Measurements from ENCODE around the gene SNX11. TPM values are rescaled to one million over a fixed set of nuclear protein-coding genes. Genes with fewer than 3 reads are reported as not detected.

Gene SNX11
- total RNA-seq, 2 donors from 2014 or later: 82.2 to 164 TPM

DNA sequence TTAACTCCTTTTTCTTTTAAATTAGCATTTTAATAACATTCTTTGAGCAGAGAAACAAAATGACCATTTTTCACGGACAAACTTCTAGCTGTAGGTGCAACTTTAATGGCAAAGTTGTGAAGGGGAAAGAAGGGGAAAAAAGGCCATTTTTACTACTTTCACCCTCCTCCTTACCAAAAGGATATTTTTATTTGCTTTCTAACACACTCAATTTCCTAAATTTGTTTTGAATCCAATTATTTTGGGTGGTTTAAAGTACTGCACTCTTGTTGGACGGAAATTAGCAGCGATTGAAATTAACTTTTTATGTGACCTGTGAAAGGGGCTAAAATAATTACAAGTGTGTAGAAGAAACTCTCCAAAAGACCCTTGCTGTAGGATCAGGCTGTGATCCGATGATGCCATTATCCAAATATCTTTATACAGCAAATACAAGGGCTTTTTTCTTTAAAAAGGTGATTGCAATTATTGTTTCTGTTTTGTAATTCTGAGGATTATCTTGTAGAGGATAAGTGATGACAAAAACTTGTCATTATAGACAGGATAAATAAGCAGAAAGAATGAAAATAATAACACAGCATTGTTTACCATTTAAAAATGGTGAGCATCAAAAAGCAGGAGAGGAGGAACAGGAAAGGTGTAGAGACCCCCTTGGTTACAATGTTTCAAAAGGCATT lies 42.4 kb downstream of the SNX11 start:
- ATAC-seq (no peak), DNase-seq (ENCODE audit: low spot score) (no peak)
- Mint-ChIP-seq H3K27ac (no peak overlapping the region), H3K4me3 (no peak overlapping the region), H3K36me3 (no peaks in the 10 kb centered on the region), H3K9me3 (no peaks in the 10 kb centered on the region), H3K27me3 (no peaks in the 10 kb centered on the region), H3K4me1 (ENCODE audit: low read depth in 2 of 2) (no peaks in the 10 kb centered on the region)

GRCh38 chr17:48150597-48151001 lies 43.0 kb downstream of the SNX11 start:
- H3K4me3 Mint-ChIP-seq: no peak overlapping the region
- ATAC-seq: no peak

DNA sequence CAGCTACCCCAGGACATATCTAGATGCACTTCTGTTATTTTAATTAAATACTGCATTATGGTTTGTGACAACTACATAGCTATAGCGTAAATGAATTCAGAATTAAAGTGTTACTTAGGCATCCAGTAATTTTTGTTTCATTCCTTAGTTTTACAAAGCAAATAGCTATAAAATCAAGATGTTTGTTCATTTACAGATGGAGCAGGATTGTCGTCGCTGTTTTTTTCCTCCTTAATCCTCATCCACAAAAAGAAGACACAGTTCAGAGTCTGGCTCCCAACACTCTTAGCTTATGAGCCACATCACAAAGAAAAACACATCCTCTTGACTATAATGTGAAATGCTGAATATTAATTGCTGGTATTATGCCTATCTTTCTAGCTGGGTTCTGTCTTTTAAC lies 43.7 kb downstream of the SNX11 start:
- Mint-ChIP-seq H3K9me3 (no peaks in the 10 kb centered on the region), H3K4me1 (ENCODE audit: low read depth in 2 of 2) (no peaks in the 10 kb centered on the region), H3K27me3 (no peaks in the 10 kb centered on the region), H3K4me3 (no peak overlapping the region), H3K27ac (no peak overlapping the region), H3K36me3 (no peaks in the 10 kb centered on the region)
- DNase-seq (ENCODE audit: low spot score): no peak
- no peak for ATAC-seq

More at GRCh38 chr17:48150597-48151001, 43.0 kb downstream of the SNX11 start:
- Mint-ChIP-seq H3K27ac (no peak overlapping the region), H3K9me3 (no peaks in the 10 kb centered on the region), H3K36me3 (no peaks in the 10 kb centered on the region), H3K4me1 (ENCODE audit: low read depth in 2 of 2) (no peaks in the 10 kb centered on the region), H3K27me3 (no peaks in the 10 kb centered on the region)
- DNase-seq (ENCODE audit: low spot score): no peak

GRCh38 chr17:48152289-48152688 lies 44.7 kb downstream of the SNX11 start:
- H3K9me3 Mint-ChIP-seq: no peaks in the 10 kb centered on the region

DNA sequence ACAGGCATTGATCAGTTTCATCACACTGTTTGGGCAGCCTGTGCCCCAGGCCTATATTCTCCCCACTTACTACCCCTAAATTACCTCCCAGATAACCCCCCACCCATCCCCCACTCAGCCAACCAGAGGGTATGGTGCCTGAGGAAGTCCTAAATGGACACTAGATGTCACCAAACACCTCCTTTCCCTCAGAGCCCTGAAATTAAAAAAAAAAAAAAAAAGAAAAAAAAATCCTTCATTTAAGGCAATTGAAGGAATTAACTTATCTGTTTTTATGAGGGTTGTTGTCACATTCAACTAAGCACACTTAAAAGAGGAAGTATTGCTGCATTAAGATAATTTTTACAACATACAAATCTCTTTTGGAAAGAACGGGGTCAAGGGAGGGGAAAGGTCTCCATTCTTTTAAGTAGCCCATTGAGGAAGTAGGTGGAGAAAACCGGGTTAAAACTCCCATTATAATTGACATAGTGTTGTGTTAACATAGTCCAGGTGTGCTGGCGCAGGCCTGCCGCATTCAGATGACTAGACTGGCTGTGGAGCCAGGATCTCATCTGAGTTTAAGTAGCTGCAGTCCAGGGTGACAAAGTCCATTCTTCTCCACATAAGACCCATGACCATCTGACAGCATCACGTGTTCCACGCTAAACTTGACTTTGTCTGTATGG lies 46.3 kb downstream of the SNX11 start:
- Mint-ChIP-seq H3K9me3 (no peaks in the 10 kb centered on the region), H3K4me1 (ENCODE audit: low read depth in 2 of 2) (no peaks in the 10 kb centered on the region), H3K27me3 (no peaks in the 10 kb centered on the region), H3K36me3 (no peaks in the 10 kb centered on the region), H3K27ac (no peak overlapping the region), H3K4me3 (no peak overlapping the region)
- ATAC-seq (no peak), DNase-seq (ENCODE audit: low spot score) (no peak)

More at GRCh38 chr17:48152289-48152688, 44.7 kb downstream of the SNX11 start:
- no peaks in the 10 kb centered on the region for H3K36me3 Mint-ChIP-seq
- no peak for ATAC-seq
- H3K4me1 Mint-ChIP-seq (ENCODE audit: low read depth in 2 of 2): no peaks in the 10 kb centered on the region
- no peak overlapping the region for H3K27ac Mint-ChIP-seq
- DNase-seq (ENCODE audit: low spot score): no peak
- H3K4me3 Mint-ChIP-seq: no peak overlapping the region
- H3K27me3 Mint-ChIP-seq: no peaks in the 10 kb centered on the region

- Mint-ChIP-seq H3K4me3 (no peak overlapping the region), H3K4me1 (ENCODE audit: low read depth in 2 of 2) (no peaks in the 10 kb centered on the region), H3K36me3 (no peaks in the 10 kb centered on the region), H3K27ac (no peak overlapping the region), H3K9me3 (no peaks in the 10 kb centered on the region), H3K27me3 (no peaks in the 10 kb centered on the region)
- ATAC-seq (no peak), DNase-seq (ENCODE audit: low spot score) (no peak)
These were observed 48.5 kb downstream of the SNX11 start for GRCh38 chr17:48155889-48156611.

DNA sequence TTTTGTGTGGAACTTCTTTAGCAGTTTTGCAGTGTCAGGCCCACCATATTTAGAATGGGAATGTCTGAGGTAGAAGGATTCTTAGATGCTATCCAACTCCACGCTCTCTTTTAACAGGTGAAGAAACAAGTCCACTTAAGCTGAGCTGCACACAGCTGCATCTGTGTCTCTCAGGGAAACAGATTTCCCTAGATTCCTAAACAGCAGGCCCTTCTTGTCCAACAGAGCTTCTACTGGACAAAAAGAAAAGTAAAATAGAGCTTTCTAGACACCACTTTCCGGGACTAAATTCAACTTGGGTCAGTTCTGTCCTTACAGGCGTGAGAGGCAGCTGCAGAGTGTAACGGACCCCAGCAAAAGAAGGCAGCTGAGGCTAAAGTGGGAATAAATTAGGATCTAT lies 51.7 kb downstream of the SNX11 start:
- no peaks in the 10 kb centered on the region for H3K9me3 Mint-ChIP-seq
- no peak for DNase-seq (ENCODE audit: low spot score)
- no peaks in the 10 kb centered on the region for H3K27me3 Mint-ChIP-seq
- H3K27ac Mint-ChIP-seq: no peak overlapping the region
- ATAC-seq: no peak
- peaks cover 10 to 12% of the 10 kb centered on the region in 2 donors for H3K4me1 Mint-ChIP-seq (ENCODE audit: low read depth in 2 of 2)
- no peaks in the 10 kb centered on the region for H3K36me3 Mint-ChIP-seq
- no peak overlapping the region for H3K4me3 Mint-ChIP-seq

- ATAC-seq: no peak
These were observed 52.9 kb downstream of the SNX11 start for GRCh38 chr17:48160177-48161081.

DNA sequence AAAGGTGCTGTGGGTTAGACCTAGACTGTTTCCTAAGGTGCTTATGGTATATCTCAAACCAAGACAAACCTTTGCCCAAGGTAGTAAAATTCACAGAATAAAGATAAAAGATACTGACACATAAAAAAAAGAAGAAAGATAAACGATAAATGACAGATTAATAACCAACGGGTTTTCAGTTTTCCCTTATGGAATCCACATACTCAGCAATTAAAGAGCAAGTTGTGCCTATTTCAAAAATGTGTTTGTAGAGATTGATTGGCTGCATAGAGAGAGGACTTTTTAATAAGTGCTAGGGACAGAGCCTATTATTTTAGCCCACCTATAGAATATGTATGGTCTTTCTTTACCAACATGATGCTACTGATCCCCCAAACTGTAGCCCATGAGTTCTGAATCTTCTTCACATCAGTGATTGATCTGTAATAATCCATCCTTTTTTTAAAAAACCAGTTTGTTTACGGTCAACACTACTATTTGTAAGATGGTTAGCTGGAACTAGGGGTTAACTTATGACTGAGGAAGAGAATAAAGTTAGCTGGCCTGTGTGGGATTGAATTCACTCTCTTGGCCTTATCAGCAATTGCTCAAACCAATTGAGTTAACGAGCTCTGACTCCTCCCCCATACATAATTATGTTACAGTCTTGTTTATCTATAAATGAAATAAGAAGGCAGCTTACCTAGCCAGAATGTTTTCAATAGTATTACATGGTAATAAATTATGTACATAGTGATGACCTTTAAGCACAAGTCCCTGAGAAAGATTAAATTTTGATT lies 53.8 kb downstream of the SNX11 start:
- Mint-ChIP-seq H3K36me3 (no peaks in the 10 kb centered on the region), H3K27me3 (no peaks in the 10 kb centered on the region), H3K9me3 (no peaks in the 10 kb centered on the region), H3K4me1 (ENCODE audit: low read depth in 2 of 2) (peaks cover 10 to 16% of the 10 kb centered on the region in 2 donors), H3K27ac (no peak overlapping the region), H3K4me3 (no peak overlapping the region)
- DNase-seq (ENCODE audit: low spot score): no peak
- no peak for ATAC-seq

More at GRCh38 chr17:48160177-48161081, 52.9 kb downstream of the SNX11 start:
- Mint-ChIP-seq H3K36me3 (no peaks in the 10 kb centered on the region), H3K9me3 (no peaks in the 10 kb centered on the region), H3K4me1 (ENCODE audit: low read depth in 2 of 2) (peaks cover 10 to 16% of the 10 kb centered on the region in 2 donors), H3K4me3 (no peak overlapping the region), H3K27me3 (no peaks in the 10 kb centered on the region), H3K27ac (no peak overlapping the region)
- no peak for DNase-seq (ENCODE audit: low spot score)

DNA sequence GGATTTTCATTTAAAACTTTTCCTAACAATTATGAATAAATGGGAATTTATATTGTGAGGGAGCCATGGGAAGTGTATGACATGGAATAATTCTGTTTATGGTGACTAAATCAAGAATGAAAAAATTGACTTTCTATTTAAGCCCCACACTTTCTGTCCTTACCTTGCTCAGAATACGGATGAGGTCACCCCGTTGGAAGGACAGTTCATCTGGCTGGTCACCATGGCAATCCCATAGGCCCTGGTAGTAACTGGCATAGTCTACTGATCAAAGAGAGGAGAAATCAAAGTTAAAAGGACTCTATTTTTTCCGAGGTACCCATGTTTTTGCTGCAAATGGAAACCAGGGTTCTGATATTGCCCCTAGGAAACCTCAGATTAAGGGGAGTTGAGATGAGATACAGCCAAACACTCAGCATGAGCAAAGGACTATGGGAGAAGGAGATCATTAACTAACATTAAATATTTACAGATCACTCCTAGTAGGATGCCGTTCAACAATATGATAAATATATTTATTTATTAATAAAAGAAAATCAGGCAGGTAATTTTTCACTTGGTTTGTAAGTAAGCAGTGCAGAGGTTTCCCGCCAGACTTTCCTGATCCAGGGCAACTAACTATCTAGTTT lies 54.9 kb downstream of the SNX11 start:
- ATAC-seq: no peak
- Mint-ChIP-seq H3K27me3 (no peaks in the 10 kb centered on the region), H3K4me1 (ENCODE audit: low read depth in 2 of 2) (peaks cover 10 to 16% of the 10 kb centered on the region in 2 donors), H3K4me3 (no peak overlapping the region), H3K27ac (no peak overlapping the region), H3K36me3 (no peaks in the 10 kb centered on the region), H3K9me3 (no peaks in the 10 kb centered on the region)
- no peak for DNase-seq (ENCODE audit: low spot score)

GRCh38 chr17:48162946-48163506 lies 55.5 kb downstream of the SNX11 start:
- Mint-ChIP-seq H3K4me3 (peak overlapping the region; percentile 1), H3K27me3 (no peaks in the 10 kb centered on the region), H3K4me1 (ENCODE audit: low read depth in 2 of 2) (peaks cover 10 to 16% of the 10 kb centered on the region in 2 donors), H3K27ac (peak overlapping the region in 1 of 2 donors; percentile 66), H3K9me3 (no peaks in the 10 kb centered on the region), H3K36me3 (no peaks in the 10 kb centered on the region)
- DNase-seq (ENCODE audit: low spot score): no peak
- ATAC-seq: no peak

- no peaks in the 10 kb centered on the region for H3K9me3 Mint-ChIP-seq
- H3K4me3 Mint-ChIP-seq: no peak overlapping the region
- no peak for DNase-seq (ENCODE audit: low spot score)
- H3K4me1 Mint-ChIP-seq (ENCODE audit: low read depth in 2 of 2): peaks cover 10 to 16% of the 10 kb centered on the region in 2 donors
- no peak for ATAC-seq
- H3K36me3 Mint-ChIP-seq: no peaks in the 10 kb centered on the region
- H3K27me3 Mint-ChIP-seq: no peaks in the 10 kb centered on the region
- H3K27ac Mint-ChIP-seq: peak overlapping the region in 1 of 2 donors; percentile 66
These were observed 56.2 kb downstream of the SNX11 start for GRCh38 chr17:48163809-48164208.
